GM12864 (cell line): ENCODE data around the gene IFNLR1.

Source experiments
- DNase-seq: peaks from one replicate; pipeline ENCODE4 v3.0.0-alpha.2; 2011; ENCODE audit warnings: low read depth
- H3K4me3 ChIP-seq: 2 replicates; pipeline ENCODE4 v1.5.1; 2011; ENCODE audit warnings: mild to moderate bottlenecking, low read depth, low read length, control low read depth
- CTCF ChIP-seq: IDR thresholded peaks from 2 replicates; pipeline ENCODE4 v1.5.1; 2011; ENCODE audit warnings: low read depth, mild to moderate bottlenecking, moderate library complexity, low read length, control low read depth, inconsistent platforms; ENCODE audit errors: missing control alignments

The IFNLR1 gene

GRCh38 chr1:24151175-24151533 lies 35.9 kb downstream of the IFNLR1 start:
- DNase-seq, result no peak
- TF ChIP-seq CTCF, result no peak
- H3K4me3 ChIP-seq, result no peak overlapping the region

GRCh38 chr1:24150234-24151174 lies 36.6 kb downstream of the IFNLR1 start:
- peak; percentile 56 for DNase-seq
- TF ChIP-seq CTCF, result peak; percentile 80
- no peak overlapping the region for H3K4me3 ChIP-seq

GRCh38 chr1:24149866-24150233 lies 37.2 kb downstream of the IFNLR1 start:
- no peak overlapping the region for H3K4me3 ChIP-seq
- DNase-seq, result no peak
- no peak for TF ChIP-seq CTCF

GRCh38 chr1:24147816-24148215 lies 39.3 kb downstream of the IFNLR1 start:
- TF ChIP-seq CTCF, result no peak
- no peak for DNase-seq
- H3K4me3 ChIP-seq, result no peak overlapping the region

- no peak for DNase-seq
- TF ChIP-seq CTCF, result no peak
- no peak overlapping the region for H3K4me3 ChIP-seq
Measured at GRCh38 chr1:24147194-24147593, 39.9 kb downstream of the IFNLR1 start.

GRCh38 chr1:24142546-24143534 lies 44.2 kb downstream of the IFNLR1 start, which contains the start of gene IL22RA1:
Gene IL22RA1 (minus strand): TSS chr1:24143140. CDS start chr1:24143082, 58 bp downstream.
- H3K4me3 ChIP-seq, result no peak within 1 kb of the TSS
- DNase-seq, result no peak
- TF ChIP-seq CTCF, result no peak
